PC-9 (cell line): ENCODE measurements around the gene RECQL5. TPM values are rescaled to one million over a fixed set of nuclear protein-coding genes. Genes with fewer than 3 reads are reported as not detected.

Experiments used
- Bru-seq: library from RNA; stranded (reverse); fragments of 400-500 nt; gene quantifications from one replicate; lab custom pipeline; 2021; lab: Mats Ljungman, UMichigan
- BruChase-seq, 2 experiments: library from RNA; stranded (reverse); fragments of 400-500 nt; gene quantifications; one replicate each; lab custom pipeline; 2021; lab: Mats Ljungman, UMichigan
- BruUV-seq: library from RNA; stranded (reverse); fragments of 400-500 nt; replicated peaks from 2 replicates; lab custom pipeline; 2021; lab: Mats Ljungman, UMichigan
- CTCF ChIA-PET: fragments of 300-600 bp; sonication (Branson Sonifier 250); formaldehyde crosslinking; loops from one replicate; lab custom pipeline; 2022; ENCODE audit warnings: antibody characterized with exemption; lab: Charles Lee
- POLR2A ChIA-PET: fragments of 300-600 bp; sonication (Branson Sonifier 250); formaldehyde crosslinking; loops from one replicate; lab custom pipeline; 2022; ENCODE audit warnings: antibody characterized with exemption; ENCODE audit not compliant: unreplicated experiment; lab: Charles Lee
- DNase-seq, 2 experiments: peaks; one replicate each; pipeline versions ENCODE4 v3.0.0 to v3.0.0-alpha.2; 2015 to 2022; ENCODE audit warnings: mixed read lengths in 1 of 2
- H2AFZ ChIP-seq: fragments of 200-600 bp; sonication (generic); 2 replicates; pipeline ENCODE4 v1.8.1; 2017; ENCODE audit warnings: antibody characterized with exemption
- H3F3A ChIP-seq: fragments of 200-600 bp; sonication (generic); 2 replicates; pipeline ENCODE4 v1.8.1; 2017; ENCODE audit warnings: antibody characterized with exemption, mild to moderate bottlenecking, low read depth; ENCODE audit not compliant: insufficient read depth
- H3K27ac ChIP-seq: fragments of 200-600 bp; sonication (generic); 2 replicates; pipeline ENCODE4 v1.6.1; 2016; ENCODE audit warnings: mixed run types
- H3K27me3 ChIP-seq: fragments of 200-600 bp; sonication (generic); 2 replicates; pipeline ENCODE4 v1.6.1; 2016; ENCODE audit warnings: low read depth, mixed run types; ENCODE audit not compliant: insufficient read depth
- H3K36me3 ChIP-seq: fragments of 200-600 bp; sonication (generic); 2 replicates; pipeline ENCODE4 v1.6.1; 2016; ENCODE audit warnings: low read depth, mixed run types
- H3K4me1 ChIP-seq: fragments of 200-600 bp; sonication (generic); replicated peaks from 2 replicates; pipeline ENCODE4 v1.6.1; 2016; ENCODE audit warnings: mixed run types; ENCODE audit not compliant: insufficient read depth
- H3K4me2 ChIP-seq: fragments of 200-600 bp; sonication (generic); 2 replicates; pipeline ENCODE4 v1.6.1; 2017; ENCODE audit warnings: mixed run types
- H3K4me3 ChIP-seq: fragments of 200-600 bp; sonication (generic); 2 replicates; pipeline ENCODE4 v1.6.1; 2016; ENCODE audit warnings: mixed run types
- H3K79me2 ChIP-seq: fragments of 200-600 bp; sonication (generic); 2 replicates; pipeline ENCODE4 v1.6.1; 2017; ENCODE audit warnings: low read depth, mixed run types
- H3K9me2 ChIP-seq: fragments of 200-600 bp; sonication (generic); 2 replicates; pipeline ENCODE4 v1.8.1; 2017; ENCODE audit warnings: mild to moderate bottlenecking; ENCODE audit not compliant: insufficient read depth
- H3K9me3 ChIP-seq: fragments of 200-600 bp; sonication (generic); 2 replicates; pipeline ENCODE4 v1.8.1; 2016; ENCODE audit warnings: low read depth; ENCODE audit not compliant: insufficient read depth
- H4K20me1 ChIP-seq: fragments of 200-600 bp; sonication (generic); 2 replicates; pipeline ENCODE4 v1.8.1; 2017; ENCODE audit not compliant: insufficient read depth
- CTCF ChIP-seq: fragments of 200-600 bp; sonication (generic); conservative IDR thresholded peaks from 2 replicates; pipeline ENCODE4 v1.6.1; 2017; ENCODE audit warnings: mixed run types, antibody characterized with exemption, mild to moderate bottlenecking, moderate library complexity
- EZH2 ChIP-seq: fragments of 200-600 bp; sonication (generic); IDR thresholded peaks from 2 replicates; pipeline ENCODE4 v1.8.0; 2017; ENCODE audit warnings: antibody characterized with exemption, low read depth
- intact Hi-C: fragments of 100-400 bp; cut with micrococcal nuclease; formaldehyde crosslinking; loops from one replicate; pipeline ENCODE4 v1.10.0; 2022; ENCODE audit not compliant: unreplicated experiment
- long read RNA-seq: library from polyadenylated mRNA; stranded (forward); transcript quantifications from one replicate; pipeline ENCODE4 v2.0.0, GENCODE V29; 2022
- total RNA-seq: library from RNA; stranded (reverse); gene quantifications from 2 replicates; pipeline ENCODE4 v1.2.3, GENCODE V29; 2021

RECQL5 gene
- total RNA-seq = 41.0 and 44.2 TPM in 2 replicates
- percentile 63 among the genes with signal in this experiment for Bru-seq, nascent RNA
- percentile 60 among the genes with signal in this experiment for BruChase-seq, experiment 1, labeled RNA remaining after a 2-hour chase
- percentile 61 among the genes with signal in this experiment for BruChase-seq, experiment 2, labeled RNA remaining after a 6-hour chase
- long read RNA-seq, transcript RECQL5-201 (20 exons, 3,704 nt) = major isoform, 7 of 26 reads
- long read RNA-seq, partial matches to known transcripts = 12 of 26 reads
- long read RNA-seq, other reads (novel, unspliced or antisense) = 7 of 26 reads

DNA sequence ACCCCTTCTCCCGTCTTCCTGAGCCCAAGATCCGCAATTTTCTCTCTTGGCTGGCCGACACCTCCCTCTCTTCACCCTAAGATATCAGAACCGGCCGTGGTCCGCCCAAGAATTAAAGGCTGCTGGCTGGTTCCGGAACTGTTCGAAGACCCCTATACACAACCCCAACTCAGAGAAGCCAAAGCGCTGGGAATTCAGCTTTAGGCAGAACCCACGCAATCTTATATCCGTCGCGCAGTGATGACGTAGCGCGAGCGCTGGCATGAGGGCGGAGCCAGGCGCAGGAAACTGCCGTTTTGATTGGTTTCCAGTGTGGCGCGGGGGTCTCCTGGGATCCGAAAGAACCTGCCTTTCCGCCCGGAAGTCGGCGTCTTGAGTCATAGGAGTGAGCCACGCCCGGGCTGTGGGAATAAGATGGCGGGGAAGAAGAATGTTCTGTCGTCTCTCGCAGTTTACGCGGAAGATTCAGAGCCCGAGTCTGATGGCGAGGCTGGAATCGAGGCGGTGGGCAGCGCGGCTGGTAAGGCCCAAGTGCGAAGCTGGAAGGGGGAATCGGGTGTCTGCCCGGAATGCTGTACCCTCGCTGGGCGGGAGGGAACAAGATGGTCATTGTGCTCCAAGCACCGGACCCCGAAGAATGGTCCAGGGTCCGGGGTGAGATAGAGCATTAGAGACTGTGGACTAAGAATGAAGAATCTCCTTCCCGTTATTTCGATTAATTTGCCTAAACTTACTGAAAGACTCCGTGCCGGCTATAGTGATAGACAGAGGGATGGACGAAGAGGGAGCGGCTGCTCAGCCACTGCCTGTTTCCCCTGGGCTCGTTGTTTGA is at the start of gene RECQL5, which contains the start of gene SAP30BP:
Gene RECQL5 (minus strand): TSS at position 196 of the 832 bp plus-strand sequence. CDS start 597 bp downstream, outside the sequence.
Gene SAP30BP (plus strand): TSS at position 380 of the 832 bp plus-strand sequence. CDS start 35 bp downstream, at position 415.
- Histone ChIP-seq H3K4me1 (peaks cover 21% of the 10 kb centered on the region), H3K4me2 (peak within 1 kb of the TSS; percentile 96), H3K4me3 (peak within 1 kb of the TSS; percentile 100), H3K27me3 (no peaks in the 10 kb centered on the region), H3K79me2 (peaks cover 71% of the 10 kb centered on the region), H3K27ac (peak within 1 kb of the TSS; percentile 73), H3K36me3 (peaks cover 26% of the 10 kb centered on the region), H4K20me1 (peaks cover 14% of the 10 kb centered on the region), H3K9me3 (no peaks in the 10 kb centered on the region), H2AFZ (peak within 1 kb of the TSS; percentile 95), H3F3A (peaks cover 24% of the 10 kb centered on the region; the same call in 1 of the 2 replicates), H3K9me2 (no peaks in the 10 kb centered on the region)
- TF ChIP-seq CTCF (0 out of 2 replicates have a peak, but pooled peaks have one; percentile 16), EZH2 (no peak)
- ChIA-PET CTCF (interaction anchor here (0.6 to 1.6 kb wide), 3 partner anchors 34 to 66 kb away, joined by 3 to 5 read pairs (median 5); partner anchors contain the start of gene SMIM5), POLR2A (interaction anchor here (0.6 to 0.9 kb wide), 3 partner anchors 14 to 161 kb away, joined by 3 to 9 read pairs (median 4); no protein-coding TSS in a partner anchor)
- BruUV-seq = TSS peak; percentile 71
- intact Hi-C loops = loop anchor here (5.0 kb wide), 1 partner anchor 35 kb away; the partner anchor contains the start of gene SMIM5
- DNase-seq = peak; percentile 91 to 92

DNA sequence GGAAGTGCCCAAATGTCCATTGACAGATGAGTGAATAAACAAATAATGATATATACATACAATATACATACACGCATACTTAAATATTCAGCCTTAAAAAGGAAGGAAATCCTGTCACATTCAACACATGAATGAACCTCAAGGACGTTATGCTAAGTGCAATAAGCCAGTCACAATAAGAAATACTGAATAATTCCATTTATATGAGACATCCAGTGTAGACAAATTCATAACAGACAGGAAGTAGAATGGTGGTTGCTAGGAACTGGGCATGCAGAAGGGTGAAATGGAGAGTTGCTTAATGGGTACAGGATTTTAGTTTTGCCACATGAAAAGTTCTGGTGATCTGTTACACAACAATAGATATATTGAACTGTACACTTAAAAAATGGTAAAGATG is 45.5 kb upstream of the RECQL5 start:
- Histone ChIP-seq H4K20me1 (no peaks in the 10 kb centered on the region), H3K36me3 (no peaks in the 10 kb centered on the region), H3K9me2 (no peaks in the 10 kb centered on the region), H3K4me2 (no peak overlapping the region), H2AFZ (no peak overlapping the region), H3K79me2 (no peaks in the 10 kb centered on the region), H3K27ac (no peak overlapping the region), H3K4me3 (no peak overlapping the region), H3K4me1 (peaks cover 19% of the 10 kb centered on the region), H3K27me3 (no peaks in the 10 kb centered on the region), H3K9me3 (no peaks in the 10 kb centered on the region), H3F3A (peaks cover 14% of the 10 kb centered on the region)
- CTCF ChIA-PET = no interaction called here
- DNase-seq = no peak
- POLR2A ChIA-PET = no interaction called here
- TF ChIP-seq EZH2 (no peak), CTCF (no peak)
- BruUV-seq = no TSS peak
- intact Hi-C loops = no loop called here
